Natural killer cell (primary cell): ENCODE measurements around the gene GSKIP. TPM values are rescaled to one million over a fixed set of nuclear protein-coding genes. Genes with fewer than 3 reads are reported as not detected.

Experiments used
- ATAC-seq, 3 donors: fragments of 150-1000 bp in 2 of 3; fragments of 200-7000 bp in 1 of 3; cut with Tn5 transposase; 1 replicate in 1 of 3; 2 replicates in 2 of 3; pipeline ENCODE4 v1.10.0; 2021; ENCODE audit warnings: mild to moderate bottlenecking in 2 of 3, moderate library complexity in 2 of 3
- DNase-seq, 2 donors: peaks; one replicate each; pipeline versions ENCODE4 v3.0.0 to v3.0.0-alpha.2; 2013 to 2021; ENCODE audit warnings: mixed read lengths in 1 of 2
- H3K27ac ChIP-seq: one replicate; pipeline ENCODE4 v1.5.1; 2013; ENCODE audit warnings: mild to moderate bottlenecking, low read length
- H3K27me3 ChIP-seq: one replicate; pipeline ENCODE4 v1.6.1; 2013; ENCODE audit warnings: low read length; ENCODE audit not compliant: control insufficient read depth, insufficient read depth
- H3K36me3 ChIP-seq: one replicate; pipeline ENCODE4 v1.6.1; 2013; ENCODE audit warnings: low read length; ENCODE audit not compliant: control insufficient read depth, insufficient read depth
- H3K4me1 ChIP-seq: one replicate; pipeline ENCODE4 v1.6.1; 2013; ENCODE audit warnings: low read length; ENCODE audit not compliant: control insufficient read depth, insufficient read depth
- H3K4me3 ChIP-seq: one replicate; pipeline ENCODE4 v1.5.1; 2013; ENCODE audit warnings: low read length
- H3K9me3 ChIP-seq: one replicate; pipeline ENCODE4 v1.6.1; 2013; ENCODE audit warnings: low read length; ENCODE audit not compliant: control insufficient read depth, insufficient read depth
- H3K27ac Mint-ChIP-seq, 2 donors: one replicate each; pipeline ENCODE4 v1.8.0; 2022; ENCODE audit warnings: mild to moderate bottlenecking in 2 of 2, mixed read lengths in 2 of 2, moderate library complexity in 1 of 2
- H3K27me3 Mint-ChIP-seq, 2 donors: one replicate each; pipeline ENCODE4 v1.8.0; 2022; ENCODE audit warnings: low read depth in 2 of 2, mixed read lengths in 2 of 2
- H3K36me3 Mint-ChIP-seq: one replicate; pipeline ENCODE4 v1.8.0; 2022; ENCODE audit warnings: mixed read lengths
- H3K4me1 Mint-ChIP-seq, 2 donors: one replicate each; pipeline ENCODE4 v1.8.0; 2022; ENCODE audit warnings: mixed read lengths in 2 of 2
- H3K4me3 Mint-ChIP-seq: one replicate; pipeline ENCODE4 v1.8.0; 2022; ENCODE audit warnings: mild to moderate bottlenecking, moderate library complexity, mixed read lengths
- H3K9me3 Mint-ChIP-seq, 2 donors: one replicate each; pipeline ENCODE4 v1.8.0; 2022; ENCODE audit warnings: mixed read lengths in 2 of 2
- CTCF ChIP-seq: fragments of 200-600 bp; IDR thresholded peaks from one replicate; pipeline ENCODE4 v1.8.0; 2022; ENCODE audit warnings: antibody characterized with exemption
- WGBS: methylation state at CpG from one replicate; pipeline ENCODE4 v1.1.7; 2013; ENCODE audit warnings: missing lambda C conversion rate; ENCODE audit not compliant: insufficient coverage; 5-methylcytosine and 5-hydroxymethylcytosine counted together
- intact Hi-C: fragments of 100-400 bp; cut with micrococcal nuclease; formaldehyde crosslinking; loops from one replicate; pipeline ENCODE4 v1.14.2; 2022
- total RNA-seq, 4 donors: library from RNA; stranded (reverse); fragments of 120-200 nt in 1 of 4; gene quantifications; one replicate each; pipeline versions ENCODE4 v1.2.3 to v1.2.4, GENCODE V29; 2013 to 2022

Gene GSKIP
- total RNA-seq, 3 donors from 2014 or later (not counting 1 experiment from before 2014, with no cell fraction given), result 6.6 to 11.8 (median 7.9) TPM

- Histone ChIP-seq H3K9me3 (no peaks in the 10 kb centered on the region), H3K4me1 (no peaks in the 10 kb centered on the region), H3K4me3 (no peak overlapping the region), H3K27ac (no peak overlapping the region), H3K36me3 (no peaks in the 10 kb centered on the region), H3K27me3 (no peaks in the 10 kb centered on the region)
- ATAC-seq (no peak), DNase-seq (no peak)
- H3K4me1 Mint-ChIP-seq, result no peaks in the 10 kb centered on the region
- intact Hi-C loops, result no loop called here
- H3K4me3 Mint-ChIP-seq, result no peak overlapping the region
- WGBS, result 96% methylated on average over 1 of the region's 2 CpGs
- TF ChIP-seq CTCF, result no peak
- H3K27ac Mint-ChIP-seq, result no peak overlapping the region
- no peaks in the 10 kb centered on the region for H3K9me3 Mint-ChIP-seq
- no peaks in the 10 kb centered on the region for H3K36me3 Mint-ChIP-seq
- H3K27me3 Mint-ChIP-seq, result peaks cover 2 to 11% of the 10 kb centered on the region in 2 donors
Measured at GRCh38 chr14:96417254-96417653, 53.9 kb downstream of the GSKIP start.

- H3K27ac ChIP-seq, result no peak overlapping the region
- no peak overlapping the region for H3K27ac Mint-ChIP-seq
- H3K36me3 ChIP-seq, result no peaks in the 10 kb centered on the region
- H3K4me1 ChIP-seq, result no peaks in the 10 kb centered on the region
- ATAC-seq (no peak), DNase-seq (no peak)
- no peaks in the 10 kb centered on the region for H3K4me1 Mint-ChIP-seq
- no peaks in the 10 kb centered on the region for H3K9me3 Mint-ChIP-seq
- no peaks in the 10 kb centered on the region for H3K9me3 ChIP-seq
- no peak overlapping the region for H3K4me3 ChIP-seq
- H3K27me3 ChIP-seq, result no peaks in the 10 kb centered on the region
- intact Hi-C loops, result no loop called here
- H3K27me3 Mint-ChIP-seq, result peaks cover 2 to 16% of the 10 kb centered on the region in 2 donors
- H3K4me3 Mint-ChIP-seq, result no peak overlapping the region
- no peak for TF ChIP-seq CTCF
- no peaks in the 10 kb centered on the region for H3K36me3 Mint-ChIP-seq
- 88% methylated on average over 2 of the region's 4 CpGs for whole genome bisulfite sequencing
Measured at GRCh38 chr14:96418075-96418474, 54.7 kb downstream of the GSKIP start.

- 95% methylated on average over 6 of the region's 6 CpGs for WGBS
- no peak for ATAC-seq
- no peaks in the 10 kb centered on the region for H3K9me3 ChIP-seq
Measured at GRCh38 chr14:96421236-96421635, 57.9 kb downstream of the GSKIP start.

More at GRCh38 chr14:96421236-96421635, 57.9 kb downstream of the GSKIP start:
- no peak for TF ChIP-seq CTCF
- H3K27ac ChIP-seq, result no peak overlapping the region
- intact Hi-C loops, result loop anchor here (10.0 kb wide), 1 partner anchor 316 kb away; no protein-coding TSS in a partner anchor
- H3K4me1 ChIP-seq, result peaks cover 7% of the 10 kb centered on the region
- Mint-ChIP-seq H3K9me3 (no peaks in the 10 kb centered on the region), H3K27me3 (peaks cover 5 to 21% of the 10 kb centered on the region in 2 donors), H3K27ac (no peak overlapping the region), H3K4me3 (no peak overlapping the region), H3K4me1 (peaks cover 7% of the 10 kb centered on the region in 2 donors), H3K36me3 (no peaks in the 10 kb centered on the region)
- no peak for DNase-seq
- H3K27me3 ChIP-seq, result peaks cover 5% of the 10 kb centered on the region
- H3K36me3 ChIP-seq, result no peaks in the 10 kb centered on the region
- no peak overlapping the region for H3K4me3 ChIP-seq
